SW480 (cell line): ENCODE results near the gene SLC22A17.
A peak's percentile ranks its signal among the peaks of the same experiment; 100 is the strongest.
"Not testable (repeated sequence)": the region's sequence is repeated elsewhere in the genome, so short reads cannot be mapped to it uniquely, and the experiment has no call there.

Experiments used
- DNase-seq: peaks from one replicate; pipeline ENCODE4 v3.0.0-alpha.2; 2016; ENCODE audit warnings: low spot score

Gene SLC22A17

GRCh38 chr14:23339506-23340268, 13.0 kb downstream of the SLC22A17 start:
- DNase-seq = no peak

- no peak for DNase-seq
Observed at GRCh38 chr14:23335623-23336022, 17.1 kb downstream of the SLC22A17 start.

- peak; percentile 70 for DNase-seq
Observed at GRCh38 chr14:23327947-23328744, 24.5 kb downstream of the SLC22A17 start.

- no peak for DNase-seq
Observed at GRCh38 chr14:23326491-23327332, 26.0 kb downstream of the SLC22A17 start.

- DNase-seq = not testable (repeated sequence)
Observed at GRCh38 chr14:23325746-23326145, 26.9 kb downstream of the SLC22A17 start.

GRCh38 chr14:23324993-23325392, 27.7 kb downstream of the SLC22A17 start:
- no peak for DNase-seq

- no peak for DNase-seq
Observed at GRCh38 chr14:23324455-23324846, 28.2 kb downstream of the SLC22A17 start.

- no peak for DNase-seq
Observed at GRCh38 chr14:23323838-23324454, 28.7 kb downstream of the SLC22A17 start.

GRCh38 chr14:23322568-23323517, 29.8 kb downstream of the SLC22A17 start:
- DNase-seq = no peak

GRCh38 chr14:23321572-23322547, 30.8 kb downstream of the SLC22A17 start:
- DNase-seq = peak; percentile 42

- peak; percentile 99 for DNase-seq
Observed at GRCh38 chr14:23320584-23321571, 31.8 kb downstream of the SLC22A17 start, which contains the start of gene PABPN1. PABPN1 (plus strand) TSS chr14:23321457; CDS start chr14:23321470, 13 bp downstream.

GRCh38 chr14:23319746-23320583, 32.7 kb downstream of the SLC22A17 start:
- DNase-seq = no peak

- no peak for DNase-seq
Observed at GRCh38 chr14:23316300-23316699, 36.4 kb downstream of the SLC22A17 start.

- no peak for DNase-seq
Observed at GRCh38 chr14:23310546-23310945, 42.1 kb downstream of the SLC22A17 start.

- no peak for DNase-seq
Observed at GRCh38 chr14:23308721-23309445, 43.8 kb downstream of the SLC22A17 start.
